Retinal pigment epithelial cell (primary cell): Measurements from ENCODE around the gene E2F1.

Experiments used
- DNase-seq: peaks from one replicate; pipeline ENCODE4 v3.0.0-alpha.2; 2010; ENCODE audit warnings: low read depth
- H3K4me3 ChIP-seq: 2 replicates; pipeline ENCODE4 v1.5.1; 2011; ENCODE audit warnings: mild to moderate bottlenecking, low read length, control low read depth, moderate library complexity
- CTCF ChIP-seq: conservative IDR thresholded peaks from 2 replicates; pipeline ENCODE4 v1.5.1; 2011; ENCODE audit warnings: low read depth, low read length, control low read depth, inconsistent platforms

Gene E2F1

DNA sequence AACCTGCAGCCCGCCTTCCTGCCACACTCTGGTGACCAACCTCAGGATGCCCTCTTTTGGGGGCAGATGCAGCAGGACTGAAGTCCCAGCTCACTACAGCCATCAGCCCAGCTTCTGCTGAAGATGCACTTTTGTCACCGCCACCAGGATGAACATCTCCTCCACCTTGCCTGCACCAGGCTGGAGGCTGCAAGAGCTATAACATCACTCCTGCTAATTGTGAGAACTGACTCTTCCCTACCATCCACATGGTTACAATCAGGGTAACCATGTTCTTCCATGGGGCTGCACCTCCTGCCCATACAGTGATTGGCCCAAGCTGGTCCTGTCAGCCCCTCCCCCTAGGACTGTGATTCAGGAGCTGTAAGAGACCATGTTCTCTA lies 21.4 kb downstream of the E2F1 start:
- DNase-seq, result no peak
- no peak overlapping the region for H3K4me3 ChIP-seq
- no peak for TF ChIP-seq CTCF

DNA sequence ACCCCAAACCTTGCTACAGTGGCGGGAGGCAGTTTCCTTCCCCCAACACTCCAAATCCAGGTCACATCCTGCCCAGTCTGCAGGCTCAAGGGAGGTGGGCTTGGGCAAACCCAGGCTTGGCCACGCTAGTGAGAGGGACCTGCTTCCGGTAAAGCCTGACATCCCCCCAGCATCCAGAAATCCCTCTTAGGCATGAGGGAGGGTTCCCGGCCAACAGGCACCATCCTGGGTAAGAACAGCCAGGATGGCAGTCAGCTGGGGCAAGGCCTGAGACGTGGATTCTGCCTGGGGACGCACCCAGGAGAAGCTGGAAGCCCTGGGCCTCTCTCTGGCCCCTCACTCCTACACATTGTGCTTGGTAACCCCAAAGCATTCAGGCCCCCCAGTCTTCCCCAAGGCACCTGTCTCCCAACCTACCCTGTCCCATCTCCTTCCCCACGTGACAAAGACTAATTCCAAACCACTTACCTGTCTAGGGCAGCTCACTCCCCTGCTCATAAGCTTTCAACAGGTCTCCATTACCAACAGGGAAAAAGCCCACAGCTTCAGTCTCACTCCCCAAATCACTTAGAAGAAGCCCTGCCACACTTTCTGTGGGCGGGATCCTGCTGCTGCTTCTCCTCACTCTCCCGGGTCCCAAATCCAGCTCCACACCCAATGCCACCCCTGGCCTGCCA lies 22.0 kb downstream of the E2F1 start:
- no peak for DNase-seq
- peak overlapping the region; percentile 73 for H3K4me3 ChIP-seq
- TF ChIP-seq CTCF, result no peak

DNA sequence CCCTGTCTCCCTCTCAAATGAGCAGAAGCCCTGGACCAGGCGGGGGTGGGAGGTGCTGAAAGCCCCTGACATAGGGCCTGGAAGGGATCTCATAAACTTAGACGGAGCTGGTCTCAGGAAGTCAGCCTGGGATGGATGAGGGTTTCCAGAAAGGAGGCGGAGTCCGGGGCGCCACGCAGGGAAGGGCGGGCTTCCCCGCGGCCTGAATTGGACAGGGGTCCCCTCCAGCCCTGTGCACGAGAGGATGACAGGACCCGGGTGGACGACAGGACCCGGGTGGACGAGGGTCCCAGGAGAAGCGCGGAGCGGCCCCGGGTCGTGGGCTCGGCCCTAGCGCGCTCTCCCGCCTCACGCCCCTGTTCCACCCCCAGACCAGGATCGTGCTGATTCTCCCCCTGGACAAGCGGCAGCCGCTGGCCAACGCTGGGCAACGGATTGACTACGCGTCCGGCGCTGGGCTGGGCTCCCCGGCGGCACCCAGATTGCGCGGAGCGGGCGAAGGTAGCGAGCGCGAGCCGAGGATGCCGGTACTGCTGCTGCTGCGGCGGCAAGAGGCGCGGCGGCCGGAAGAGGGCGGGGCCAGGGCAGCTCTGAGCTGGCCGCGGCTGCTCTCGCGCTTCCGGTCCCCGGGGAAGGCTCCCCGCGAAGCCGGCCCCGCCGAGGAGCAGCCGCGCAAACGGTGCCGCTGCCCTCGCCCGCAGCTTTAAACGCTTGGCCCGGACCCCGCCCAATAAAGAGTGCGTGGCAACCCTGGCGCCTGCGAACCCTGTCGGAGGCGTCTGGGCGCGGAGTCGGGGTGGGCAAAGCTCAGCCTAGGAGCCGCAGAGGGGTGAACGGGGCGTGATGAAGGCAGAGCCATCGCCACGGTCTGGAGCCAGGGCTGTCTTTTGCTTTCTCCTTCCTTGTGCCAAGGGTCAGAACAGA lies 22.8 kb downstream of the E2F1 start:
- no peak for DNase-seq
- peak overlapping the region; percentile 73 for H3K4me3 ChIP-seq
- no peak for TF ChIP-seq CTCF

DNA sequence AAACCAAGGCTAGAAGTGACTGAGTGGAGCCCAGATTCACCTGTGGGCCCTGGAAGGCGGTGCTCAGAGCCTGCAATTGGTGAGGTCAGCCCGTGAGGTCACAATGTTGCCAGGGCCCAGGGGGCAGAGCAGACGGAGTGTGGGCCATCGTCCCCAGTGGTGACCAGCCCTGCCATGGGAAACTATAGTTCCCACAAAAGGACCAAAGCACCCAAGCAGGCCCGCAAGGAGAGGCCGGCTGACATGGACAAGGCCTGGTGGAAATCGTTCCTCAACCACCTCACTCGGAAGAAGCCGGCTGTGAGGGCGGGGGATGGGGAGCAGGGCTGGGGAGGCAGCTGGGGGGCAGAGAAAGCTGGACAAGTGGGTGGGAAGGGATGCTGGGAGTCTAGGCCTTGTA lies 24.0 kb downstream of the E2F1 start, which contains the start of gene C20orf144:
TSS of gene C20orf144 (plus strand) at position 156 of the 400 bp plus-strand sequence. CDS start at position 175, 19 bp downstream.
- no peak for DNase-seq
- H3K4me3 ChIP-seq, result peak within 1 kb of the TSS; percentile 73
- TF ChIP-seq CTCF, result no peak

DNA sequence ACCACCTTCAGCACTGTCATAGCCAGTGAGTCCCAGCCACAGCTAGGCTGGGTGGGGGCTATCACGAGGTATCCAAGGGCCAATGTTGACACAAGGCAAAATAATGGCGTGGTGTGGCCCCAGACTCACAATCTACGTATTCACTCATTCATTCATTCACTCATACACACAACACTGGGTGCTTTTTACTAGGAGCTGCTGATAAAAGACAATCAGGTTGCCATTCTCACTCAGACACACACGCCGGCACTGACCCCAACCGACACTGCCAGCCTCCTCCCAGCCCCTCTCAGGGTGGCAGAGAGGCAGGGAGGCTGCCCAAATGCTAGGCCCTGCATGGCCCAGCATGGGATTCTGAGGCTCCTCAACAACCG lies 25.5 kb downstream of the E2F1 start:
- TF ChIP-seq CTCF, result no peak
- H3K4me3 ChIP-seq, result no peak overlapping the region

DNA sequence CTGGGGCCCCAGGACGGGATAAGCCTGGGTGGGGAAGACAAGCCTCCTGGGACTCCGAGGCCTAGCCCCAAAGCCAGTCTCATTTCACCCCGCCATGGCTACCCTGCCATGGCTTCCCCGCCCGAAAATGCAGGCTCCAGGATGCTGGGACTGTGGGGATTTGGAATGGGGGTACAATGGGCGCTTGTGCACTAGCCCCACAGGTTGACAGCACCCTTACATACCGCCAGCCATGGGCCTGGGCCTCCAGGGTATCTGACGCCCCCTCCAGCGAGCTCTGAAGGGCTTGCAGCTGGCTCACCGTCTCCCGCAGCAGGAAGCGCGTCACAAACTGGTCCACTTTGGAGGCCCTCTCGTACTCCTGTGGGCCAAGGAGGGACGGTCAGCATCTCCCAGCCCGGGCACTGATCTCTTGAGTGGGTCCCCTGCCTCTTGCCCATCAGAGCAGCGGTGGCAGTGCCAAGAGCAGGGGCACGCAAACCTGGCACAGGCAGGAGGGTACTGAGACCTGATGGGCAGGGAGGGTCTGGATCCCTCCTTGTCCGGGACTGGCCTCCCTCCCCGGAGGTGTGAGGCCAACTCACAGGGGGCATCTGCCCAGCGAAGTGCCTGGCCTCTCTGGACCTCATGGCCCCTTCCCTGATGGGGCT lies 26.0 kb downstream of the E2F1 start:
- H3K4me3 ChIP-seq, result no peak overlapping the region
- no peak for TF ChIP-seq CTCF
- no peak for DNase-seq

More for the DNA sequence above, 25.5 kb downstream of the E2F1 start:
- DNase-seq, result no peak
